ENCODE data around the gene FGF7. TPM values are rescaled to one million over a fixed set of nuclear protein-coding genes. Genes with fewer than 3 reads are reported as not detected.
A peak's percentile ranks its signal among the peaks of the same experiment; 100 is the strongest.

Gene FGF7
- total RNA-seq, 1 donor from 2014 or later = 0.43 TPM

DNA sequence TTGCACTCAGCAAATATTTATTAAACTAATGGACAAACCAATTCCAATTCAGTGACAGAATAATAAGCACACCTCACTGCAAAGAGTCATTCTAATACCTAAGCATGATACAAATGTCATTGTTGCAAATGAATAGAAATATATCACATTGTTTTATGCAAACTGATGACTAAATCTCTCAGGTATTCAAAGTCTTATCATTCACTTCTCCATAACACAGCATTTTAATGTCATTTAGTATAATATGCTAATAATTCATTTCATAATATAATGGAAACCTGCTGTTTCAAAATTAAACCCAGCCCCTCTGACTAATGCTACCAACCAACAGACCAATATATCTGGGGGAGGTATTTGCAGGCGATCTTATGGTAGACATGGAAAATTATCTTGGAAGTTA is 71.8 kb downstream of the FGF7 start:
- Mint-ChIP-seq H3K9me3 (ENCODE audit: unreplicated experiment) (no peaks in the 10 kb centered on the region), H3K27ac (ENCODE audit: unreplicated experiment) (no peak overlapping the region), H3K36me3 (ENCODE audit: low read depth, unreplicated experiment) (no peaks in the 10 kb centered on the region), H3K27me3 (ENCODE audit: low read depth, unreplicated experiment) (no peaks in the 10 kb centered on the region), H3K4me3 (ENCODE audit: unreplicated experiment) (no peak overlapping the region), H3K4me1 (ENCODE audit: low read depth, unreplicated experiment) (no peaks in the 10 kb centered on the region)
- H3K4me1 ChIP-seq (ENCODE audit: insufficient read depth, low read length) = no peaks in the 10 kb centered on the region
- TF ChIP-seq CTCF (IDR thresholded peaks at IDR 0.05; ENCODE audit: insufficient read depth, low read depth, low read length) (no peak), EZH2 (IDR thresholded peaks at IDR 0.05; ENCODE audit: insufficient read depth, low read length) (no peak)
- no peaks in the 10 kb centered on the region for H4K20me1 ChIP-seq (ENCODE audit: insufficient read depth, low read length)
- H3K79me2 ChIP-seq (ENCODE audit: insufficient read depth, low read length) = no peaks in the 10 kb centered on the region
- FAIRE-seq (peak; percentile 41), DNase-seq (ENCODE audit: low read depth) (peak; percentile 31)
- no peak overlapping the region for H3K27ac ChIP-seq (ENCODE audit: low read depth, low read length)
- H3K36me3 ChIP-seq (ENCODE audit: insufficient read depth, low read length) = no peaks in the 10 kb centered on the region
- no peaks in the 10 kb centered on the region for H3K9me3 ChIP-seq (ENCODE audit: insufficient read depth, low read depth, low read length)
- no peak overlapping the region for H2AFZ ChIP-seq (ENCODE audit: low read depth, low read length)
- H3K4me2 ChIP-seq (ENCODE audit: low read length) = no peak overlapping the region
- H3K4me3 ChIP-seq (ENCODE audit: insufficient read depth, low read depth, low read length) = no peak overlapping the region
- H3K27me3 ChIP-seq (ENCODE audit: insufficient read depth, low read length) = no peaks in the 10 kb centered on the region
- no peak overlapping the region for H3K9ac ChIP-seq (ENCODE audit: low read length)

DNA sequence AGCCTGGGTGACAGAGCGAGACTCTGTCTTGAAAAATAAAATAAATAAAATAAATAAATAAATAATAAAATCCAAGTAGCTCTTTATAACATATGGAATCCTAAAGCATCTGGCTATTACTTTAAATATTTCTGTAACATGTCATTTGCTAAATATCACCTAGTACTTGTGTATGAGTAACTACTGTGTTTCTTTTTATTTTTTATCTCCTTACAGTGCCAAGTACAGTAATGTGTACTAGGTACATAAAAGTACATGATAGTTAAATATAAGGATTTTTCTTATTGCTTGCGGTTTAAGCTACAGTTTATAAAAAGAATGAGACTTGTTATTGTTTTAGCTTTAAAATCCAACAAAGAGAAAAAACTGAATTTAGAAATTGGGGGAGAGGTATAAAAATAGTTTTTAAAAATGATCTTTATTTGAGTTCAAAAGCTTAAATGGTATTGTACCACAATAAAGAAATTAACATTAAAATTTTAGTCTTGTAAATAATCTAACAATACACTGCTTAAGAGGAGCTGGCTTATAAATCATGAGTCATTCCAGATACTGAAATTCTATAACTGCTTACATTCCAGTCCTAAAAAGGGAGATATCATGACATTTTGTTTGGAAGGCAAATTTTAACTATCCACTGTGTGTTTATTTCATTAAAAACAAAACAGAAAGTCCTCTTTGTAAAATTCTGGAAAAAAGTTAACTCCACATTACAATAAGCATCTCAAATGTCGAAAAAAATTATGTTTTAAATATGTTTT is 73.1 kb downstream of the FGF7 start:
- Mint-ChIP-seq H3K9me3 (ENCODE audit: unreplicated experiment) (peaks cover 3% of the 10 kb centered on the region), H3K27ac (ENCODE audit: unreplicated experiment) (no peak overlapping the region), H3K36me3 (ENCODE audit: low read depth, unreplicated experiment) (no peaks in the 10 kb centered on the region), H3K27me3 (ENCODE audit: low read depth, unreplicated experiment) (no peaks in the 10 kb centered on the region), H3K4me3 (ENCODE audit: unreplicated experiment) (no peak overlapping the region), H3K4me1 (ENCODE audit: low read depth, unreplicated experiment) (no peaks in the 10 kb centered on the region)
- no peak for FAIRE-seq
- Histone ChIP-seq H3K4me2 (ENCODE audit: low read length) (no peak overlapping the region), H3K36me3 (ENCODE audit: insufficient read depth, low read length) (no peaks in the 10 kb centered on the region), H3K27me3 (ENCODE audit: insufficient read depth, low read length) (no peaks in the 10 kb centered on the region), H3K9me3 (ENCODE audit: insufficient read depth, low read depth, low read length) (no peaks in the 10 kb centered on the region), H3K27ac (ENCODE audit: low read depth, low read length) (no peak overlapping the region), H3K4me1 (ENCODE audit: insufficient read depth, low read length) (no peaks in the 10 kb centered on the region), H3K79me2 (ENCODE audit: insufficient read depth, low read length) (no peaks in the 10 kb centered on the region), H2AFZ (ENCODE audit: low read depth, low read length) (no peak overlapping the region), H3K4me3 (ENCODE audit: insufficient read depth, low read depth, low read length) (no peak overlapping the region), H4K20me1 (ENCODE audit: insufficient read depth, low read length) (no peaks in the 10 kb centered on the region), H3K9ac (ENCODE audit: low read length) (no peak overlapping the region)
- peak; percentile 49 for DNase-seq (ENCODE audit: low read depth)
- no peak for TF ChIP-seq EZH2 (IDR thresholded peaks at IDR 0.05; ENCODE audit: insufficient read depth, low read length)

- no peak overlapping the region for H3K27ac ChIP-seq (ENCODE audit: low read depth, low read length)
- no peak overlapping the region for H2AFZ ChIP-seq (ENCODE audit: low read depth, low read length)
- no peaks in the 10 kb centered on the region for H3K27me3 ChIP-seq (ENCODE audit: insufficient read depth, low read length)
- H3K36me3 ChIP-seq (ENCODE audit: insufficient read depth, low read length) = no peaks in the 10 kb centered on the region
- Mint-ChIP-seq H3K27me3 (ENCODE audit: low read depth, unreplicated experiment) (no peaks in the 10 kb centered on the region), H3K4me1 (ENCODE audit: low read depth, unreplicated experiment) (peaks cover under 1% of the 10 kb centered on the region), H3K36me3 (ENCODE audit: low read depth, unreplicated experiment) (no peaks in the 10 kb centered on the region), H3K27ac (ENCODE audit: unreplicated experiment) (no peak overlapping the region), H3K9me3 (ENCODE audit: unreplicated experiment) (peaks cover 16% of the 10 kb centered on the region), H3K4me3 (ENCODE audit: unreplicated experiment) (no peak overlapping the region)
- no peak overlapping the region for H3K4me3 ChIP-seq (ENCODE audit: insufficient read depth, low read depth, low read length)
- H3K9ac ChIP-seq (ENCODE audit: low read length) = no peak overlapping the region
- H3K79me2 ChIP-seq (ENCODE audit: insufficient read depth, low read length) = no peaks in the 10 kb centered on the region
- no peak for DNase-seq (ENCODE audit: low read depth)
- no peak overlapping the region for H3K4me2 ChIP-seq (ENCODE audit: low read length)
- no peaks in the 10 kb centered on the region for H4K20me1 ChIP-seq (ENCODE audit: insufficient read depth, low read length)
- FAIRE-seq = no peak
- no peaks in the 10 kb centered on the region for H3K9me3 ChIP-seq (ENCODE audit: insufficient read depth, low read depth, low read length)
- TF ChIP-seq CTCF (IDR thresholded peaks at IDR 0.05; ENCODE audit: insufficient read depth, low read depth, low read length) (no peak), EZH2 (IDR thresholded peaks at IDR 0.05; ENCODE audit: insufficient read depth, low read length) (no peak)
- no peaks in the 10 kb centered on the region for H3K4me1 ChIP-seq (ENCODE audit: insufficient read depth, low read length)
Observed at GRCh38 chr15:49501586-49501985, 78.5 kb downstream of the FGF7 start.

Data from astrocyte (in vitro differentiated cells and primary cell).